NCI-H1694 (cell line): ENCODE results near the gene USP2.
A peak's percentile ranks its signal among the peaks of the same experiment; 100 is the strongest.

Experiments used
- DNase-seq: peaks from one replicate; lab custom pipeline; 2025; lab: John Stamatoyannopoulos, UW

The USP2 gene

GRCh38 chr11:119376197-119376847, 5.2 kb downstream of the USP2 start:
- DNase-seq: no peak

DNA sequence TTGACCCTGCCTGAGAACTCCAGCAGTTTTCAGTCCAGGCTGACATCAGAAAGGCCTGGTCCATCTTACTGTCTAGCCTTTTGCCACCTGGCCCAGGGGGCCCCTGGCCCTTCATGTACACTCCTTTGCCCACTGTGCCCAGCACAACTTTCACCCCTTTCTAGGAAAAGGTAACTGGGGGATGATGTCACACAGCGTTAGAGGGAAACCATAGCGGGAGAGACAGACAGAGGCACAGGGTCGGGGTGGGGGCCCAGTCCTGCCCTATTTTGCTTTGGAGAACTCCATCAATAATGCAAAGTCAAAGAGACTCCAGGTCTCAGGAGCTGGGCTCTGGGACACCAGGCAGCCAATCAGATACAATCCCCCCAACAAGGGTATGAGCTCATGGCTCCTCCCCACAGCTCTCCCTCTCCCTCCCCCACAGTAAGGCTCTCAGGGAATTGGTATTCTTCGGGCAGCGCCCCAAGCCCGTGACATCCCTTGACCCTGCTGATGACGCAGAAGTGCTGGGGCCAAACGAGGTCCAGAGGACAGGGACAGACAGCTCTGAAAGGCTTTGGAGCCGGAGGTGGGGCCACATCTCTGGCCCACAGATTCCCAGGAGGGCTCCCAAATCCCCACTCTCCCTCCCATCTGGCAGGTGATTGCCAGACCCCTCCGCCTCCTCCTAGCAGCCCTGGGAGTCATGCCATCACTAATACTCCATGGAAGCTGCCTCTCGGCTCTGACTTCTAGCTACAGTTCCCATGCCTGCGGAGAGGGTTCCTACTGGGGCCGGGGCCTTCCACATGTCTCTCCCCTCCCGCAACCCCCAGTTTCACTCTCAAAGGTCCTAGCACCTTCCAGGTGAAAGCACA, 5.9 kb downstream of the USP2 start:
- no peak for DNase-seq

- DNase-seq: no peak
Measured at GRCh38 chr11:119374632-119375336, 6.7 kb downstream of the USP2 start.

DNA sequence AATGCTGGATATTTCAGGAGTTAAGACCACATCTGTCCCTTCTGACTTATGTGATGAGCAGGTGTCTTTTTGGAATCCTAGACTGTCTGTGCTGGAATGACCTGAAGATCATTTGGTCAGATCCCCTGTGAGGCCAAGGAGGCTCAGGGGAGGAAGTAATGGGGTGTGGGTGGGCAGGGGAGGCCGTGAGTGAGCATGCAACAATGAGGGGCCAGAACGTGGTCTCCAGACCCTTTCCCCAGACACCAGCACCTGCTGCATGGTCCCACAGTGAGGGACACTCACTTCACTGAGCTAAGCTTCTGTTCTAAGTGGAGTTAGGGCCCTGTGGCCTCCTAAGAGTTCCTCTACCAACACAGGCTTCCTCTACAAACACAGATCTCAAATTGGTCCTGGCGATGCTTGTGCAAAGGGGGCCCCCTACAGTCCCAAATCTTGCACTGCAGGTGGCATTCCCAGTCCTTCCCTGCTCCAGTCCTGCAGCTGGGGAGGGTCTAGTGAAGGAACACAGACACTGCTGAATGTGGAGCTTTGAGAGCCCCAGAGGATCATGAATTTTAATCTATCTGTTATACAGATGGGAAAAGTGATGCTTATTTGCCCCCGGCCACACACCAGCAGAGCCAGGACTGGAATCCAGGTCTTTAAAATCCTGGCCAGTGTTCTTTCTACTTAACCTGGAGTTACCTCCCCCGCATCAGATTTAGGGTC, 7.4 kb downstream of the USP2 start:
- DNase-seq: peak; percentile 56

DNA sequence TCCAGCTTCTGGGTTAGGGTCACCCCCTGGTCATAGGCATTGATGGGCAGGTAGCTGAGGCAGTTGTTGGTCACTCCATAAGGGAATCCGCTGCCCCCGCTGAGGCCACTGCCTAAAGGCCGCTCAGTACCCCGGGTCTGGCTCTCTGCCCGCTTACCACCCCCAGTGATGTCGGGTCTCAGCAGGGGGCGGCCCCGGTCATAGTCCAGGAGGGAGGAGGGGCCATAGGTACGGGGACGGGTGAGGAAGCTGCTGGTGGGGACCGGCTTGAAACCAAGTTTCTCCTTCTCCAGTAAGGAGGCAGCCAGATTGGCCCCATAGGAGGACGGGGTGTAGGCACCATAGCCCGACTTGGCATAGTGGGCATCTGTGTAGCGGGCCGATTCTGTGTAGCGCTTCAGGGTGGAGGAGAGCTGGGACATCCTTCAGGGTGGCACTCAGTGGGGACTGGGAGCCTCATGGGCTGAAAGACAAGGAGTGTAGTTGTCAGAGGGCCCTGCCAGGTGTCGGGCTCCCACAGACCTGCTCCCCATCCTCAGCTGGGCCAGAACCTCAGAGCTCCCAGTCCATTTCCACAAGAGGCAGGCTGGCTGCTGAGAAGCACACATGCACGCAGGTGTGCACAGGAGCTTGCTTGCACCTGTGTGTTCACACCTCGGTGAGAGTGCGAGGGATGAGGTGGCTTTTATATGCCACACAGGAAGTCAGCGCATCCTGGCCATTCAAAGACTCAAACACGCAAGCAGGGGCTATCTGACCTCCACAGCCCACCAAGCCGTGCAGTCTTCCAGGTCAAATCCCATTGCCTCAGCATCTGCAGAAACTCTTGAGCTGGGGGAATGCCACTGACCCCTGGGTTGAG, 8.2 kb downstream of the USP2 start:
- no peak for DNase-seq

GRCh38 chr11:119372260-119373058, 9.0 kb downstream of the USP2 start:
- peak; percentile 25 for DNase-seq

DNA sequence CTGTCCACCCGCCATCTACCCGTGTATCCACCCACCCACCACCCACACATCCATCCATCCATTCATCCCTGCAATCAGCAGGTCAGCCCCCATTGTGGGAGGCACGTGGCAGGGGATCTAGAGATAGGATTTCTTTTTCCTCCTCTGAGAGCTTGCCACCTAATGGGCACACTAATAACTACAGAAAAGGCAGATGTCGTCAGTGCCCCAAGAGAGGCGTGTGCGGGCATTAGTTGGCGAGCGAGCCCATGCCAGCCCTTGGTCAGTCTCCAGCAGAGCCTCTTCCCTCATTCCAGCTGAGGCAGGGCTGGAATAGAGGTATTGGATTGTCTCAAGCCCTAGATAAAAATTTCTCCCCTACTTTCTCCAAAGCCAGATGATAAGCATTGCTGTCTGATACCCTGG, 9.7 kb downstream of the USP2 start:
- DNase-seq: peak; percentile 36

DNA sequence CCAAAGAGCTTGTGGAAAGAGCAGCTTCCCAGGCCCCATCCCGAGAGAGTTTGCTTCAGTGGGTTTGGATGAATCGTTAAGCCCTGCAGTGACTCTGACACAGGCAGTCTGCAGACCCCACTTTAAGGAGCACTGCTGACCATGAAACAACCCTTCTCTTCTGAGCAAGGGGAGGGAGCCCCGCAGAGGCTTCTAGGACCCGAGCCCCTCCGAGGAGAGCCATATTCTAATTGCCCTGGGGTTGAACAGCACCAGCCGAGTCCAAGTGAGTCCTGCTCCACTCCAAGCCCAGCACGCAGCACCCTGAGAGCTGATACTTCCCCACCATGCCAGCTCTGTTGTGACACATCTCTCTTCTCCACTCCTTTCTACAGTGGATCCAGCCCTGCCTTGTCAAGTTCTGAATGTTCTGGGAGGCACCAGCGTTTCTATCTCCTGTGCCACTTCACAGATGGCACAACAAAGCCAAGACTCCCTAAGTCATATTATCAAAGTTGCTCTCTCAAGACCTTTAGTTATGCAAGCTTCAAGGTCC, 10.4 kb downstream of the USP2 start:
- no peak for DNase-seq

GRCh38 chr11:119370486-119371046, 10.9 kb downstream of the USP2 start:
- no peak for DNase-seq

DNA sequence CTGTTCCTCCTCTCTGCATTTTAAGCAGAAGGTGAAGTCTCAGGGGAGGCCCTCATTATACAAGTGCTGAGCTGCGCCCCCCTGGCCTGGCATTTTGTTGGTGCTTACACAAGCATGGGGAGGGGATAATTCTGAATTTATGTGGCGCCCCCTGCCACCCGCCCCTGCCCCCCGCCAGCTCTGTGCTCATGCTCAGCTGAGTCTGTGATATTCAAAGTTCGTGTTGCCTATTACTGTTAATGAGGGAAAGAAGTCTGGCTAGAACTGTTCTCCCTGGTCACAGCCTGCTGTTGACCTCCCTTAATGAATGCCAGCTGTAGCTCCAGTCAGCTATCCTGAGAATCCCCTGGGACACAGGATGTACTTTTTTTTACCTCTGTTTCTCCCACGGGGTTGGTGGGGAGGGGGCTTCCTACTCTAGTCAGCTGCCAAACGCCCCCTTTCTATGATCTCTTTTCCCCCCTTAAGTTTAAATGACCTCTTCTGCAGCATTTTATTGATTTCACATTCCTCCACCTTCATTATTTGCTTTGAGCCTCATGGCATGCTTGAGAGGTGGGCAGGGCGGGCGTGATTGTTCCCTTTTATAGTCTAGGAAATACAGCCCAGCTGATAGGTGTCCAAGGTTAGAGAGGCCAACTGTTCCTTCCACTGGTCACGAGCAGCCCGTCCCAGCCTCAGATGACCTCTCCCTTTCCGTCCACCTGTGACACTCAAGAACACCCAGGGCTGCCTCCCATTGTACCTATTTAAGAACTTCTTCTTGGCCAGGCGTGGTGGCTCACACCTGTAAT, 12.2 kb downstream of the USP2 start:
- no peak for DNase-seq

- peak; percentile 52 for DNase-seq
Measured at GRCh38 chr11:119368121-119369034, 13.1 kb downstream of the USP2 start.

DNA sequence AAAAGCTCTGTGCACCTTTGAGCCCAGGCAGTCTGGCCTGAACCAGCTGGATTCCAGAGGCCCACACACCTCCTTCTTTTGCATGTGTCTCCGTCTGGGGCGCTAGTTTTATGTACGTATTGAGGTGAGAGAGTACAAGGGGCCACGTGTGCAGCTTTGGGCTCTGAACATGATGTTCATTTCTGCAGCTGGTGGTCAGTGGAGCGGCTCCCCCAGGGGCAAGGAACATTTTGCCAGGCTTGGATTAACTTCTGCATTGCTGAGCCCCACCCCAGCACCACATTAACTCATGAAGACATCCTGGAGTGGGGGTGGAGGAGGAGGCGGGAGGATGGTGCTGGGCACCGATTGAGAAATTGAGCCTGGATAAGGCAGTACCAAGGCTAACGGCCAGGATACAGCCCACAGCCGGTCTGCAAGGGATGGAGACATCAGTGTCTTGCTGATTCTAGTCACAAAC, 13.8 kb downstream of the USP2 start:
- DNase-seq: no peak

DNA sequence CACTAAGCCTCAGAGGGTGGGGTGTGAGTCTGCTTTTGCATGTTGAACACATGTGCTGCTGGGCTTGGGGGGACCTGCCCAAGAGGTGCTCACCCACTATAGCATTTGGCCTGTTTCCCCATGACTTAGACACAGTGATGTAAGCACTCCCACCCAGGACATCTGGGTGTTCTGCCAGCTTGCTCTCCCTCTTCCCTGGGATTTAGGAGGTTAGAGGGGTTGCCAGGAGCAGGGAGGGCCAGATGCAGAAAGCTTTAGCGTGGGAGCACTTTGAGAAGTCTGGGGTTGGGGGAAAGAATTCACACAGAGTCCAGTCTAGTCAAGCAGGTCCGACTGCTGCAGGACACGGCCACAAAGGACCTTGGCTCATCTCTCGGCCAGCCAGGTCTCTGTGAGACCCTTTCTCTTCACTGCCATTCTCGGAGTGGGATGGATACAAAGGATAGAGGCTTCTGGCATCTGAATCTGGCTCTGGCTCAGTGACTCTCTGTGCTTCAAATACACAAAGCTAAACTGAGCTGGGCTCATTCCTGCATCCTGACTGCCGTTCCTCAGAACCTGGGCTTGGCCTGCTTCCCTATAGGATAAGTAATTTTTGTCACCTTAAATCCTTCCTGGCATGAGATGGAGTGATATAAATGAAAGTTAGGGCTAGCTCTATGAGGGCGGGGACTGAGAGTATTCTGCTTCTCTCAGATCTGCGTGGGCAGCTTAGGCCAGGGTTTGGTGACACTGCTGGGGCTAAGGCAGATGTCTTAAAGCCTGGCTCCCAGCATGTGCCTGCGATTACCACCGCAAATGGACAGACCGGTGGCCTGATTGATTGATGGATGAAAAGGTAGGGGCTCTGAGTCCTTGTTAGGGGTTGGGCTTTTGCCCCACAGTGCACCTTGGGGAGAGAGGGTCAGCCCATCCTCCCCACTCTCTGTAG, 14.5 kb downstream of the USP2 start:
- no peak for DNase-seq

GRCh38 chr11:119365071-119365591, 16.4 kb downstream of the USP2 start:
- DNase-seq: no peak

DNA sequence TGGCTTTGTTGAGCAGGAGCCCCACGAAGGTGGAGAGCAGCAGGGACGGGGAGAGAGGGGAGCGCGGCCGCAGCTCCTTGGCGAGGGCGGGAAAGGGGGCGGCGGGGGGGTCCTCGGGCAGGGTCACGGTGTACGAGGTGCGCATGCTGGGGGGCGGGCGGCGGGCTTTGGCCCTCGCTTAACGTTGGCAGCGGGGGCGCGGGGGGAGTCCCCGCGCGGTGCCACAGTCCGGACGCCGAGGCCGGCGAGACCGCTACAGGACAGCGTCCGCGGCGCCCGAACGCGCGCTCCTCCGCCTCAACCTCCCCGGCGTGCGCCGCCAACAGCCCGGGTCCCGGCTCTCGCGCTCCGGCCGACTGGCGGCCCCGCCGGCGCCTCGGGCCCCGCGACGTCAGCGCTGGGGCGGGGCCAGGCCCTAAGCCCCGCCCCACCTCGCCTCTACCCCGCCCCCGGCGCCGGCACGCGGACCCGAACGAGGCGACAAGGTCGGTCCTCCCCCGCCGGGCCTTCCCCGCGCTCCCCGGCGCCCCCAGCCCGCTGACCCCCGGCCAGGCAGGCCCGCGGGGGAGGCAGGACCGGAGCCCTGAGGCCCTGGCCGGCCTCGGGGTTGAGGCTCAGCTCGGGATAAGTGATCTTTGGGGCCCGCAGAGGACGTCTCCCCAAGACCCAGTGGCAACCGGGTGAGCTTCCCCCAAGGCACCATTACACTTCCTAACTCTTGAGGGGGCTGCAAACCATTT, 17.5 kb downstream of the USP2 start:
- DNase-seq: no peak
